ENCODE measurements around the gene SORCS2.

DNA sequence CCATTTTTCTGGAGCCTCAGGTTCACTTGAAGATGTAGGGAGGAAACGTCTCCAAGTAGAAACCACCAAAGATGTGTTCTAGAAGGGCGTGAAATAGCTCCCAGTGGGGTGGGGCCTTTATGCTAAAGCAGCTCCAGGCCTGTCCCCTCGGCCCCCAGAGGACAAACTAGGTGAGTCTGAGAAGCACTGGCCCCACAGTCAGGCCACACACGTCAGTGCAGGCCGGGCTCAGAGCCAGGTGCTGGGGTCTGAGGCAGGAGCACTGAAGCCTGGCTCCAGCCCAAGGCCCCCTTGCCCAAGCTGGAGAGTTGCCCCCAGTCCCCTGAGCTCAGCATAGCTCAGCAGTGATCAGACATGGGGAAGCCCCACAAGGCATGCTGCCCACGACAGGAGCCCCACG is 337.7 kb downstream of the SORCS2 start:
- TF ChIP-seq, protein P1, sequence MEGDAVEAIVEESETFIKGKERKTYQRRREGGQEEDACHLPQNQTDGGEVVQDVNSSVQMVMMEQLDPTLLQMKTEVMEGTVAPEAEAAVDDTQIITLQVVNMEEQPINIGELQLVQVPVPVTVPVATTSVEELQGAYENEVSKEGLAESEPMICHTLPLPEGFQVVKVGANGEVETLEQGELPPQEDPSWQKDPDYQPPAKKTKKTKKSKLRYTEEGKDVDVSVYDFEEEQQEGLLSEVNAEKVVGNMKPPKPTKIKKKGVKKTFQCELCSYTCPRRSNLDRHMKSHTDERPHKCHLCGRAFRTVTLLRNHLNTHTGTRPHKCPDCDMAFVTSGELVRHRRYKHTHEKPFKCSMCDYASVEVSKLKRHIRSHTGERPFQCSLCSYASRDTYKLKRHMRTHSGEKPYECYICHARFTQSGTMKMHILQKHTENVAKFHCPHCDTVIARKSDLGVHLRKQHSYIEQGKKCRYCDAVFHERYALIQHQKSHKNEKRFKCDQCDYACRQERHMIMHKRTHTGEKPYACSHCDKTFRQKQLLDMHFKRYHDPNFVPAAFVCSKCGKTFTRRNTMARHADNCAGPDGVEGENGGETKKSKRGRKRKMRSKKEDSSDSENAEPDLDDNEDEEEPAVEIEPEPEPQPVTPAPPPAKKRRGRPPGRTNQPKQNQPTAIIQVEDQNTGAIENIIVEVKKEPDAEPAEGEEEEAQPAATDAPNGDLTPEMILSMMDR (IDR thresholded peaks at IDR 0.05): no peak
- TF ChIP-seq POLR2A (IDR thresholded peaks at IDR 0.05): no peak
